ENCODE data around the gene TCIRG1. TPM values are rescaled to one million over a fixed set of nuclear protein-coding genes. Genes with fewer than 3 reads are reported as not detected.

The TCIRG1 gene
- total and polyA plus RNA-seq, 2 of the 13 experiments (the other 11 are each of a cell fraction or from before 2014, with no cell fraction given) = 48.0 to 69.6 TPM

DNA sequence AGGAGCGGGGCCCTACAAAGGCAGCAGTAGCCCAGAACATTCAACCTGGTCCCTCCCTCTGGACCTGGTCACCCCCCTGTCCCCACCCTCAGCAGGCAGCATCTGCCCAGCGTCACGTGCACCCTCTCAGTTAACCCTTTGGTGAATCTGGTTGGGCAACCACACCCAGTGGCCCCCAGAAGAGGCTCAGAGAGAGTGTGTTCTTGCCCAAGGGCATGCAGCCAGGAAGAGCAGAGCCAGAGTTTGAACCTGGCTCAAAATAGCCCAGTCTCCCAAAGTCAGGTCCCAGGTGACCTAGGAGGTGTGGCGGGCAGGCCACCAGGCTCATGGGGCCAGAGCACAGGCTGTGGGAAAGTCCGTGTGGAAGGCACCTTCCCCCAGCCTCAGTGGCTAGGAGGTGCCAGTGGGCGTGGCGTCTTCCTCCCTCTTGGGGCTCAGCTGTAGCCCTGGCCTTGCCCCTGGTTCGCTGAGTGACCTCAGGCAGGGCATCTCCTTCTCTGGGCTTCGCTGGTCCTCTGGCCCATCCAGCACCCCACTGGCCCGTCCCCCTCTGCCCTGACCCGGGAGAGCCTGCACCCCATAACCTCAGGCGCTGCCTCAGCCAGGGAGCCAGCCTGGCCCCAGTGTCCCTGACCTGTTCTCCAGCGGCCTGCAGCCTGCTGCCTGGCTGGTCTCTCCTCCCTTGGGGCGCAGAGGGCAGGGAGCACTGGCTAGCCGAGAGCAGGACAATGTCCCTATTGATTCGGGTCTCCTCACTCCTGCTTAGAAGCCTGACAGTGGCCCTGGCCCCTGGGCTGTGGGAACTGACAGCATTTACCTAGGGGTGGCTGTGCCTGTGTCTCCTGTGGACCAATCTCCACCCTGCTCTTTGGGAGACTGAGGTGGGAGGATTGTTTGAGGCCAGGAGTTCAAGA lies 21.7 kb upstream of the TCIRG1 start:
- Histone ChIP-seq H3K4me1 (ENCODE audit: insufficient read depth, low read length) (peaks cover 85% of the 10 kb centered on the region), H3K4me3 (replicated peaks in 1 of 3; ENCODE audit: insufficient read depth in 1 of 3, low read depth in 2 of 3, low read length in 3 of 3) (peak overlapping the region; percentile 38 to 69 (median 45); a peak in 5 of 6 replicates), H4K20me1 (ENCODE audit: insufficient read depth, low read length) (no peaks in the 10 kb centered on the region), H3K36me3 (replicated peaks in 1 of 2; ENCODE audit: control insufficient read depth in 1 of 2, insufficient read depth in 2 of 2, low read length in 2 of 2) (no peaks in the 10 kb centered on the region), H3K27me3 (ENCODE audit: control insufficient read depth in 1 of 2, insufficient read depth in 2 of 2, low read length in 2 of 2) (no peaks in the 10 kb centered on the region), H3K4me2 (ENCODE audit: low read depth, low read length) (peak overlapping the region; percentile 95), H3K27ac (ENCODE audit: extremely low read length, insufficient read depth, low read length) (peak overlapping the region; percentile 87), H2AFZ (ENCODE audit: low read length) (no peak overlapping the region), H3K9me3 (ENCODE audit: low read length) (no peaks in the 10 kb centered on the region), H3K79me2 (ENCODE audit: insufficient read depth, low read length) (no peaks in the 10 kb centered on the region), H3K9ac (ENCODE audit: insufficient read depth, low read depth, low read length) (peak overlapping the region; percentile 63)
- in situ Hi-C loops (cut with HindIII; ENCODE audit: extremely low pct_ligation_motif_present, low pct_unique_long_range_greater_than_20kb) (no loop called here), intact Hi-C loops (cut with micrococcal nuclease; ENCODE audit: unreplicated experiment) (loop anchor here (1.0 kb wide), 1 partner anchor 8 kb away; no protein-coding TSS in a partner anchor)
- CTCF ChIA-PET (ENCODE audit: low intra/inter-chr PET ratio, low total read pairs) = no interaction called here
- DNase-seq (ENCODE audit: low spot score) (peak; percentile 94), FAIRE-seq (peak; percentile 96), ATAC-seq (peak; percentile 82)
- no TSS peak for BruUV-seq (replicated peaks)
- POLR2A ChIA-PET = no interaction called here
- WGBS (ENCODE audit: low lambda C conversion rate) = 0% methylated on average over 13 of the region's 16 CpGs
- TF ChIP-seq ZNF782 (CRISPR knock-in tag; IDR thresholded peaks at IDR 0.05; ENCODE audit: borderline replicate concordance) (no peak; the same call in 1 of the 2 replicates), ZNF788 (CRISPR knock-in tag; IDR thresholded peaks at IDR 0.05; ENCODE audit: borderline replicate concordance) (peak; percentile 90), KMT2A (CRISPR knock-in tag; IDR thresholded peaks at IDR 0.05) (peak; percentile 13; the same call in 1 of the 2 replicates), IKZF4 (CRISPR knock-in tag; IDR thresholded peaks at IDR 0.05; ENCODE audit: borderline replicate concordance, low read depth, not compliant biosample characterization) (no peak), NPAS2 (CRISPR knock-in tag; IDR thresholded peaks at IDR 0.05; ENCODE audit: borderline replicate concordance) (no peak), SP140L (CRISPR knock-in tag; IDR thresholded peaks at IDR 0.05; ENCODE audit: borderline replicate concordance) (no peak), ZNF652 (CRISPR knock-in tag; IDR thresholded peaks at IDR 0.05; ENCODE audit: borderline replicate concordance, low read depth) (peak; percentile 98), ZNF274 (CRISPR knock-in tag; IDR thresholded peaks at IDR 0.05) (peak; percentile 51; the same call in 1 of the 2 replicates), KDM1A (CRISPR knock-in tag; IDR thresholded peaks at IDR 0.05) (peak; percentile 69; the same call in 1 of the 2 replicates), ADNP (CRISPR knock-in tag; IDR thresholded peaks at IDR 0.05) (peak; percentile 93), ZNF562 (CRISPR knock-in tag; IDR thresholded peaks at IDR 0.05; ENCODE audit: borderline replicate concordance) (no peak), ZKSCAN1 (IDR thresholded peaks at IDR 0.05; ENCODE audit: low read length) (no peak), ZNF317 (CRISPR knock-in tag; IDR thresholded peaks at IDR 0.05) (peak; percentile 57; the same call in 1 of the 2 replicates), NFYB (CRISPR knock-in tag; IDR thresholded peaks at IDR 0.05) (peak; percentile 47; the same call in 1 of the 2 replicates), ZNF547 (CRISPR knock-in tag; IDR thresholded peaks at IDR 0.05) (0 out of 2 replicates have a peak, but pooled peaks have one; percentile 39), XRCC5 (optimal IDR thresholded peaks at IDR 0.05; ENCODE audit: low read length) (peak; percentile 84)
- TF ChIP-seq, protein P1, sequence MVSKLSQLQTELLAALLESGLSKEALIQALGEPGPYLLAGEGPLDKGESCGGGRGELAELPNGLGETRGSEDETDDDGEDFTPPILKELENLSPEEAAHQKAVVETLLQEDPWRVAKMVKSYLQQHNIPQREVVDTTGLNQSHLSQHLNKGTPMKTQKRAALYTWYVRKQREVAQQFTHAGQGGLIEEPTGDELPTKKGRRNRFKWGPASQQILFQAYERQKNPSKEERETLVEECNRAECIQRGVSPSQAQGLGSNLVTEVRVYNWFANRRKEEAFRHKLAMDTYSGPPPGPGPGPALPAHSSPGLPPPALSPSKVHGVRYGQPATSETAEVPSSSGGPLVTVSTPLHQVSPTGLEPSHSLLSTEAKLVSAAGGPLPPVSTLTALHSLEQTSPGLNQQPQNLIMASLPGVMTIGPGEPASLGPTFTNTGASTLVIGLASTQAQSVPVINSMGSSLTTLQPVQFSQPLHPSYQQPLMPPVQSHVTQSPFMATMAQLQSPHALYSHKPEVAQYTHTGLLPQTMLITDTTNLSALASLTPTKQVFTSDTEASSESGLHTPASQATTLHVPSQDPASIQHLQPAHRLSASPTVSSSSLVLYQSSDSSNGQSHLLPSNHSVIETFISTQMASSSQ (IDR thresholded peaks at IDR 0.05; ENCODE audit: low read depth) = no peak
- TF ChIP-seq, protein P1 (CRISPR knock-in tag; IDR thresholded peaks at IDR 0.05; ENCODE audit: borderline replicate concordance) = peak; percentile 23; the same call in 1 of the 2 replicates
- TF ChIP-seq, protein P2, sequence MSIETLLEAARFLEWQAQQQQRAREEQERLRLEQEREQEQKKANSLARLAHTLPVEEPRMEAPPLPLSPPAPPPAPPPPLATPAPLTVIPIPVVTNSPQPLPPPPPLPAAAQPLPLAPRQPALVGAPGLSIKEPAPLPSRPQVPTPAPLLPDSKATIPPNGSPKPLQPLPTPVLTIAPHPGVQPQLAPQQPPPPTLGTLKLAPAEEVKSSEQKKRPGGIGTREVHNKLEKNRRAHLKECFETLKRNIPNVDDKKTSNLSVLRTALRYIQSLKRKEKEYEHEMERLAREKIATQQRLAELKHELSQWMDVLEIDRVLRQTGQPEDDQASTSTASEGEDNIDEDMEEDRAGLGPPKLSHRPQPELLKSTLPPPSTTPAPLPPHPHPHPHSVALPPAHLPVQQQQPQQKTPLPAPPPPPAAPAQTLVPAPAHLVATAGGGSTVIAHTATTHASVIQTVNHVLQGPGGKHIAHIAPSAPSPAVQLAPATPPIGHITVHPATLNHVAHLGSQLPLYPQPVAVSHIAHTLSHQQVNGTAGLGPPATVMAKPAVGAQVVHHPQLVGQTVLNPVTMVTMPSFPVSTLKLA (IDR thresholded peaks at IDR 0.05) = no peak

Measured in HepG2 (cell line).